Measurements from ENCODE around the gene NRXN2. TPM values are rescaled to one million over a fixed set of nuclear protein-coding genes. Genes with fewer than 3 reads are reported as not detected.

Gene NRXN2
- total and polyA plus RNA-seq, 7 donors, result 0.44 to 5.2 (median 1.9) TPM

DNA sequence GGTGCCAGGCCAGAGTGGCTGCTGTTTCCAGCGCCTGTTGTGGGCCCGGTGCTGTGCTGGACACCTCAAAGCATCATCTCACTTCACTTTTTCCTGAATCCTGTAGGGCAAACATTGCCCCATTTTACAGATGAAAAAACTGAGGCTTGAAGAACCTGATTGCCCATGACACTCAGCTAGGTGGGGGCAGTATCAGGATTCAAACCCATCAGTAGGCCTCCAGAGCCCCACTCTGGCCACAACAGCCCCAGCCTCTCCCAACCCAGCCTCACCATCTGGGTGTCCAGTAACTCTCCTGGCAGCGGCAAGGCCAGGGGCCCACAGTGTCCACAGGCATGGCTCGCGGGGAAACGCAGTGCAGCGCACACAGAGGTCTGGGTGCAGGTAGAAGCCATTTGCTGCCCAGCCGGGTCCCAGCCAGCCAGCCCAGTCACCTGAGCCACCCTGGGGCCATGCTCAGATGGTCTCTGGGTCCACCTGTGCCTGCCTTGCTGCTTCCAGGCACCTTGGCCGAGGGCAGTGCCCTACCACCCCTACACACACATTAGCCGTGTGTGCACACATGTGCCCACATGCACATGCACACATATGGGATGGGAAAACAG lies 120.4 kb downstream of the NRXN2 start:
- intact Hi-C loops (cut with DNase I), result no loop called here
- Histone ChIP-seq H3K9me3 (no peaks in the 10 kb centered on the region), H3K4me3 (no peak overlapping the region), H3K36me3 (ENCODE audit: insufficient read depth in 1 of 2, low read depth in 1 of 2) (no peaks in the 10 kb centered on the region), H3K4me1 (no peaks in the 10 kb centered on the region), H3K27me3 (ENCODE audit: insufficient read depth in 3 of 3, low read length in 2 of 3) (peaks cover 0 to 16% (median 4%) of the 10 kb centered on the region in 3 donors), H3K27ac (no peak overlapping the region)
- TF ChIP-seq, protein P1, sequence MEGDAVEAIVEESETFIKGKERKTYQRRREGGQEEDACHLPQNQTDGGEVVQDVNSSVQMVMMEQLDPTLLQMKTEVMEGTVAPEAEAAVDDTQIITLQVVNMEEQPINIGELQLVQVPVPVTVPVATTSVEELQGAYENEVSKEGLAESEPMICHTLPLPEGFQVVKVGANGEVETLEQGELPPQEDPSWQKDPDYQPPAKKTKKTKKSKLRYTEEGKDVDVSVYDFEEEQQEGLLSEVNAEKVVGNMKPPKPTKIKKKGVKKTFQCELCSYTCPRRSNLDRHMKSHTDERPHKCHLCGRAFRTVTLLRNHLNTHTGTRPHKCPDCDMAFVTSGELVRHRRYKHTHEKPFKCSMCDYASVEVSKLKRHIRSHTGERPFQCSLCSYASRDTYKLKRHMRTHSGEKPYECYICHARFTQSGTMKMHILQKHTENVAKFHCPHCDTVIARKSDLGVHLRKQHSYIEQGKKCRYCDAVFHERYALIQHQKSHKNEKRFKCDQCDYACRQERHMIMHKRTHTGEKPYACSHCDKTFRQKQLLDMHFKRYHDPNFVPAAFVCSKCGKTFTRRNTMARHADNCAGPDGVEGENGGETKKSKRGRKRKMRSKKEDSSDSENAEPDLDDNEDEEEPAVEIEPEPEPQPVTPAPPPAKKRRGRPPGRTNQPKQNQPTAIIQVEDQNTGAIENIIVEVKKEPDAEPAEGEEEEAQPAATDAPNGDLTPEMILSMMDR (IDR thresholded peaks at IDR 0.05), result no peak
- 91 to 92% (median 92%) methylated on average over 9 to 10 of the region's 10 CpGs for WGBS, 3 donors
- DNase-seq (peak in 1 of 2 donors; percentile 44), ATAC-seq (no peak)

DNA sequence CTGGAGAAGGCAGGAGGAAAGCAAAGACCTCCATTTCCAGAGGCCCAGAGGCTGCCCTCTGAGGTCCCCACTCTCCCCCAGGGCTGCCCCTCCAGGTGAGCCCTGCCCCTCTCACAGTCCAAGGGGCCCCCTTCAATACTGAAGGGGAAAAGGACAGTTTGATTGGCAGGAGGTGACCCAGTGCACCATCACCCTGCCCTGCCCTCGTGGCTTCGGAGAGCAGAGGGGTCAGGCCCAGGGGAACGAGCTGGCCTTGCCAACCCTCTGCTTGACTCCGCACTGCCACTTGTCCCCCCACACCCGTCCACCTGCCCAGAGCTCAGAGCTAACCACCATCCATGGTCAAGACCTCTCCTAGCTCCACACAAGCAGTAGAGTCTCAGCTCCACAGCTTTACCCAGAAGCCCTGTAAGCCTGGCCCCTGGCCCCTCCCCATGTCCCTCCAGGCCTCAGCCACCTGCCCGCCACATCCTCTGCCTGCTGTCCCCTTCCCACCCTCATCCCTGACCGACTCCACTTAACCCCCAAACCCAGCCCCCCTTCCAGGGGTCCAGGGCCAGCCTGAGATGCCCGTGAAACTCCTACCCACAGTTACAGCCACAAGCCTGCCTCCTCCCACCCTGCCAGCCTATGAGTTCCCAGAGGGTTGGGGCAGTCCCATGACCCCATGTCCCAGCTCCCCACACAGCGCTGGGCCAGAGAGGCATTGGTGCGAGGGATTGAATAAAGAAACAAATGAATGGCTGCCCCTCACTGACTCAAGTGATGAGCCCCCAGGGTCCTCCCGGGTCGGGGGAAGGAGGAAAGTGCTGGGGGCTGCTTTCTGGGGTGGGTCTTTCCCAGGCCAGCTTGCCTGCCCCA lies 121.2 kb downstream of the NRXN2 start:
- no peak for ATAC-seq
- intact Hi-C loops (cut with DNase I), result no loop called here
- WGBS, 3 donors, result 78 to 81% (median 80%) methylated on average over 12 of the region's 12 CpGs
- TF ChIP-seq, protein P1 (IDR thresholded peaks at IDR 0.05), result no peak
- H3K4me3 ChIP-seq, result no peak overlapping the region
- H3K9me3 ChIP-seq, result no peaks in the 10 kb centered on the region
- H3K36me3 ChIP-seq (ENCODE audit: insufficient read depth in 1 of 2, low read depth in 1 of 2), result no peaks in the 10 kb centered on the region
- H3K27me3 ChIP-seq (ENCODE audit: insufficient read depth in 3 of 3, low read length in 2 of 3), result peaks cover 0 to 10% (median 2%) of the 10 kb centered on the region in 3 donors
- peak in 1 of 2 donors; percentile 38 for DNase-seq
- H3K27ac ChIP-seq, result no peak overlapping the region
- no peaks in the 10 kb centered on the region for H3K4me1 ChIP-seq

DNA sequence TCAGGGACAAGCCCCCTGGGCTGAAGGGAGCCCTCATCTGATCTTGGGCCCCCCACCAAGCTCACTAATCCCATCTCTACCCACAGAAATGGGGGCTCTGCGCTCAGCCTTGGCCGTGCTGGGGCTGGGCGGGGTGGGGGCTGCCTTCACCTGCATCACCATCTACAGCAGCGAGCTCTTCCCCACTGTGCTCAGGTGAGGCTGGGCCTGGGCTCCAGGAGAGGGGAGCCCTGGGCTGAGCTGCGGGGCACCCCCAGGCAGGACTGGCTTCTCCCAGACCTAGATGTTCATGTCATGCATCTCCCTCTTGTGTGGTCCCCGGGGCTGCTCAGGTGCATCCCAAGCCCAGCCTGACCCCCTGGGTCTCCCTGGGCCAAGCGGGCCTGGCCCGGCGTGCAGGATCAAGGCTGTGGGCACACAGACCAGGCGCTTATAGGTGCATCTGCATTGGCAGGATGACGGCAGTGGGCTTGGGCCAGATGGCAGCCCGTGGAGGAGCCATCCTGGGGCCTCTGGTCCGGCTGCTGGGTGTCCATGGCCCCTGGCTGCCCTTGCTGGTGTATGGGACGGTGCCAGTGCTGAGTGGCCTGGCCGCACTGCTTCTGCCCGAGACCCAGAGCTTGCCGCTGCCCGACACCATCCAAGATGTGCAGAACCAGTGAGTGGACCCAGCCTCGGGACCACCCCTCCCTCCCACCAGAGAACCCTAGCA lies 122.6 kb downstream of the NRXN2 start:
- TF ChIP-seq, protein P1 (IDR thresholded peaks at IDR 0.05), result no peak
- no peaks in the 10 kb centered on the region for H3K36me3 ChIP-seq (ENCODE audit: insufficient read depth in 1 of 2, low read depth in 1 of 2)
- no peak overlapping the region for H3K4me3 ChIP-seq
- no peaks in the 10 kb centered on the region for H3K4me1 ChIP-seq
- H3K27me3 ChIP-seq (ENCODE audit: insufficient read depth in 3 of 3, low read length in 2 of 3), result peaks cover 0 to 9% (median 0%) of the 10 kb centered on the region in 3 donors
- H3K9me3 ChIP-seq, result no peaks in the 10 kb centered on the region
- H3K27ac ChIP-seq, result no peak overlapping the region
- ATAC-seq (no peak), DNase-seq (peak in 1 of 2 donors; percentile 48)
- 66 to 87% (median 69%) methylated on average over 14 to 19 of the region's 19 CpGs for WGBS, 3 donors
- intact Hi-C loops (cut with DNase I), result no loop called here

DNA sequence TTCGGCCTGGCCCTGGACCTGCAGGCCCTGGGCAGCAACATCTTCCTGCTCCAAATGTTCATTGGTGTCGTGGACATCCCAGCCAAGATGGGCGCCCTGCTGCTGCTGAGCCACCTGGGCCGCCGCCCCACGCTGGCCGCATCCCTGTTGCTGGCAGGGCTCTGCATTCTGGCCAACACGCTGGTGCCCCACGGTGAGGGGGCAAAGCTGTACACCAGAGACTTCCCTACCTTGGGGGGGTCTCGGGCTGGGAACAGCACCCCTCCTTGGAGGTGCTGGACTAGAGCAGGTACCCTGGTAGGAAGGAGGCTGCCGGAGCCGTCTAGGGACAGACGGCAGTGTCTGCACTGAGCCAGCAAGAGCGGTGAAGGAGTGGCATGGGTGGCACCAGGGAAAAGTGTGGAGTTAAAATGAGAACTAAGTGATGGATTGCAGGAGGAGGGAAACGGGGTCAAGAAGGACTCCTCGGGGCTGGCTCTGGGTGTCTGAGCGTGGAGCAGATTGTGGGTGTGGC lies 123.2 kb downstream of the NRXN2 start:
- H3K4me3 ChIP-seq, result no peak overlapping the region
- 81 to 88% (median 86%) methylated on average over 16 to 17 of the region's 17 CpGs for WGBS, 3 donors
- H3K9me3 ChIP-seq, result no peaks in the 10 kb centered on the region
- DNase-seq (peak in 1 of 2 donors; percentile 42), ATAC-seq (no peak)
- intact Hi-C loops (cut with DNase I), result no loop called here
- H3K36me3 ChIP-seq (ENCODE audit: insufficient read depth in 1 of 2, low read depth in 1 of 2), result no peaks in the 10 kb centered on the region
- peaks cover 0 to 9% (median 0%) of the 10 kb centered on the region in 3 donors for H3K27me3 ChIP-seq (ENCODE audit: insufficient read depth in 3 of 3, low read length in 2 of 3)
- TF ChIP-seq, protein P1 (IDR thresholded peaks at IDR 0.05), result no peak
- H3K27ac ChIP-seq, result no peak overlapping the region
- no peaks in the 10 kb centered on the region for H3K4me1 ChIP-seq
